Caco-2 (cell line): Measurements from ENCODE around the gene KCND3. TPM values are rescaled to one million over a fixed set of nuclear protein-coding genes. Genes with fewer than 3 reads are reported as not detected.
A peak's percentile ranks its signal among the peaks of the same experiment; 100 is the strongest.

Source experiments
- BruUV-seq: library from RNA; stranded (reverse); fragments of 400-500 nt; replicated peaks from 2 replicates; lab custom pipeline; 2021; lab: Mats Ljungman, UMichigan
- CTCF ChIA-PET: fragments of 300-600 bp; sonication (Branson Sonifier 250); formaldehyde crosslinking; loops from one replicate; lab custom pipeline; 2022; ENCODE audit warnings: antibody characterized with exemption; lab: Charles Lee
- POLR2A ChIA-PET: fragments of 300-600 bp; sonication (Branson Sonifier 250); formaldehyde crosslinking; loops from one replicate; lab custom pipeline; 2022; ENCODE audit warnings: antibody characterized with exemption; lab: Charles Lee
- DNase-seq, 2 experiments: peaks; one replicate each; pipeline versions ENCODE4 v3.0.0 to v3.0.0-alpha.2; 2020 to 2022
- H3K27me3 ChIP-seq: replicated peaks from 2 replicates; pipeline ENCODE4 v1.6.0; 2011; ENCODE audit warnings: low read length; ENCODE audit not compliant: control insufficient read depth, insufficient read depth
- H3K36me3 ChIP-seq: 2 replicates; pipeline ENCODE4 v1.5.1; 2011; ENCODE audit warnings: low read length; ENCODE audit not compliant: control insufficient read depth, insufficient read depth
- H3K4me1 ChIP-seq: fragments of 250-450 bp; sonication (Bioruptor Pico); 2 replicates; pipeline ENCODE4 v1.5.1; 2020; ENCODE audit warnings: mild to moderate bottlenecking
- H3K4me3 ChIP-seq: 2 replicates; pipeline ENCODE4 v1.5.1; 2011; ENCODE audit warnings: low read depth, mild to moderate bottlenecking, control low read depth, low read length
- H3K9me3 ChIP-seq: fragments of 250-450 bp; sonication (Bioruptor Pico); 2 replicates; pipeline ENCODE4 v1.5.1; 2020; ENCODE audit warnings: mild to moderate bottlenecking, moderate library complexity
- H3K27ac Mint-ChIP-seq: one replicate; pipeline ENCODE4 v1.8.0; 2022; ENCODE audit warnings: mixed read lengths; ENCODE audit not compliant: unreplicated experiment
- H3K27me3 Mint-ChIP-seq: one replicate; pipeline ENCODE4 v1.8.0; 2022; ENCODE audit warnings: mixed read lengths; ENCODE audit not compliant: insufficient read depth, unreplicated experiment
- H3K36me3 Mint-ChIP-seq: one replicate; pipeline ENCODE4 v1.8.0; 2022; ENCODE audit warnings: mild to moderate bottlenecking, mixed read lengths; ENCODE audit not compliant: insufficient read depth, unreplicated experiment
- H3K4me1 Mint-ChIP-seq: one replicate; pipeline ENCODE4 v1.8.0; 2022; ENCODE audit warnings: low read depth, mixed read lengths; ENCODE audit not compliant: unreplicated experiment
- H3K4me3 Mint-ChIP-seq: one replicate; pipeline ENCODE4 v1.8.0; 2022; ENCODE audit warnings: mild to moderate bottlenecking, moderate library complexity, mixed read lengths; ENCODE audit not compliant: unreplicated experiment
- H3K9me3 Mint-ChIP-seq: one replicate; pipeline ENCODE4 v1.8.0; 2022; ENCODE audit warnings: mixed read lengths; ENCODE audit not compliant: unreplicated experiment
- CTCF ChIP-seq, 2 experiments: fragments of 200-600 bp in 1 of 2; IDR thresholded peaks; 1 replicate in 1 of 2; 2 replicates in 1 of 2; pipeline versions ENCODE4 v1.5.1 to v1.8.0; 2011 to 2022; ENCODE audit warnings: antibody characterized with exemption in 1 of 2, control low read depth in 1 of 2, inconsistent platforms in 1 of 2, low read depth in 1 of 2, low read length in 1 of 2, mild to moderate bottlenecking in 1 of 2, moderate library complexity in 1 of 2; ENCODE audit not compliant: insufficient read depth in 1 of 2, severe bottlenecking in 1 of 2, unreplicated experiment in 1 of 2
- intact Hi-C: fragments of 100-400 bp; cut with micrococcal nuclease; formaldehyde crosslinking; loops from one replicate; pipeline ENCODE4 v1.10.0; 2022; ENCODE audit not compliant: unreplicated experiment
- total RNA-seq: library from RNA; stranded (reverse); gene quantifications from 2 replicates; pipeline ENCODE4 v1.2.3, GENCODE V29; 2022

The KCND3 gene
- total RNA-seq, 1 experiment from 2014 or later = 5.1 TPM

GRCh38 chr1:111886741-111887140 is 102.7 kb downstream of the KCND3 start:
- no peaks in the 10 kb centered on the region for H3K27me3 Mint-ChIP-seq
- ChIA-PET CTCF (no interaction called here), POLR2A (no interaction called here)
- no peak for DNase-seq
- H3K4me3 ChIP-seq = no peak overlapping the region
- peaks cover 18% of the 10 kb centered on the region for H3K4me1 Mint-ChIP-seq
- no peaks in the 10 kb centered on the region for H3K36me3 ChIP-seq
- H3K9me3 Mint-ChIP-seq = no peaks in the 10 kb centered on the region
- TF ChIP-seq CTCF (IDR thresholded peaks at IDR 0.05; ENCODE audit: insufficient read depth in 1 of 2, low read depth in 1 of 2, low read length in 1 of 2, severe bottlenecking in 1 of 2, unreplicated experiment in 1 of 2) = no peak
- H3K9me3 ChIP-seq = no peaks in the 10 kb centered on the region
- intact Hi-C loops = no loop called here
- no peaks in the 10 kb centered on the region for H3K27me3 ChIP-seq
- H3K4me3 Mint-ChIP-seq = no peak overlapping the region
- no TSS peak for BruUV-seq
- H3K4me1 ChIP-seq = peaks cover 24% of the 10 kb centered on the region
- H3K36me3 Mint-ChIP-seq = no peaks in the 10 kb centered on the region
- H3K27ac Mint-ChIP-seq = peak overlapping the region; percentile 69

DNA sequence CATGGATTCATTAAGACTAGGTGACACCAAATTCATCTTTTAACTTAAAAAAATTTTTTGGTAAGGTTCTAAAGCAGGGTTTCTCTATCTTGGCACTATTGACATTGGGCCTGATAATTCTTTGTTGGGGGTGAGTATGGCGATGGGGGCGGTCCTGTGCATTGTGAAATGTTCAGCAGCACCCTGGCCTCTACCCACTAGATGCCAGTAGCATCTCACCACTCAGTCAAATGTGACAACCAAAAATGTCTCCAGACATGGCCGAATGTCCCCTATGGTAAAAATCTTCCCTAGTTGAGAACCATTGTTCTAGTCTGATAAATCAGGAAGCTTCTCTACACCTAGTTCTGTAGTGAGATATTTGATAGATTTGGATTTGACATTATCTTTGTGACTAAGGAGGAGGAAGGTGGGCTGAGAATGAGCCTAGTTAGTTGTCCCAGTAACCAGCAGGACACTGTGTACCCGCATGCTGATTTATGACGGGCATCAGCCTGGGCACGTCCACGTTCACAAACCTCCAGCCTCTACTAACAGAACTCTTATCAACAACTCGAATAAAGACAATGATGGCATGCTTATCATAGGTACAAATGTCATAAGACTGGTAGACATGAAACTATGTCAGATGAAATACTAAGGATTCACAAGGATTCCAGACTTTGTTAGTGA is 104.6 kb downstream of the KCND3 start:
- H3K4me1 Mint-ChIP-seq = peaks cover 18% of the 10 kb centered on the region
- H3K27me3 Mint-ChIP-seq = no peaks in the 10 kb centered on the region
- no peak for DNase-seq
- no TSS peak for BruUV-seq
- no peaks in the 10 kb centered on the region for H3K9me3 ChIP-seq
- H3K36me3 ChIP-seq = no peaks in the 10 kb centered on the region
- no peaks in the 10 kb centered on the region for H3K9me3 Mint-ChIP-seq
- intact Hi-C loops = loop anchor here (5.0 kb wide), 1 partner anchor 107 kb away; no protein-coding TSS in a partner anchor
- no peak overlapping the region for H3K4me3 Mint-ChIP-seq
- CTCF ChIA-PET = no interaction called here
- no peaks in the 10 kb centered on the region for H3K27me3 ChIP-seq
- H3K4me3 ChIP-seq = no peak overlapping the region
- H3K36me3 Mint-ChIP-seq = no peaks in the 10 kb centered on the region
- POLR2A ChIA-PET = no interaction called here
- peaks cover 26% of the 10 kb centered on the region for H3K4me1 ChIP-seq
- TF ChIP-seq CTCF (IDR thresholded peaks at IDR 0.05; ENCODE audit: insufficient read depth in 1 of 2, low read depth in 1 of 2, low read length in 1 of 2, severe bottlenecking in 1 of 2, unreplicated experiment in 1 of 2) = no peak
- no peak overlapping the region for H3K27ac Mint-ChIP-seq

DNA sequence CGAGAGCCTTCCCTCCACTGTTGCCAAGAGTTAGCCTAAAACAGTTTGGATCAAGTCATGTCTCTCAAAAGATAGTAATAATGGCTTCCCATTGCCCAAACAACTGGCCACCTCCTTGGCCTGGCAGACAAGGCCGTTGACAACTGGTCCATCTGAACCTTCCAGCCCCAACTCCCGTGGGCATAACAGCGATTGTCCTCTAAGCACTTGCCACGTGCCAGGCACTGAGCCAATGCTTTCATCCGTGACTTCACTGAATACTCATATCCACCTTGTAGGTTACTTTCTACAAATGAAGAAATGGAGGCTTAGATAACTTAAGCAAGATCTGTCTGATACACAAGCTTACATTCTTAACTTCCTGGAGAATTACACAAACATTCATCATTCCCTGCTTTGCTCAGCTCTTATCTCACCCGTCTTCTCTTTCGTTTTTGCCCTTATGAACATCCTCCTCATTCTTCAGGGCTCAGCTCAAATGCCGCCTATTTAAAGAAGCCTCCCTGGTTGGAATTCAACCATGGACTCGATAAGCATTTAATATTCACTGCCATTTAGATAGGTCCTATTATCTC is 106.4 kb downstream of the KCND3 start:
- no peak for DNase-seq
- H3K4me1 ChIP-seq = peaks cover 24% of the 10 kb centered on the region
- H3K36me3 ChIP-seq = no peaks in the 10 kb centered on the region
- ChIA-PET POLR2A (no interaction called here), CTCF (no interaction called here)
- intact Hi-C loops = loop anchor here (5.0 kb wide), 1 partner anchor 109 kb away; no protein-coding TSS in a partner anchor
- peak overlapping the region; percentile 18 for H3K4me3 Mint-ChIP-seq
- no peaks in the 10 kb centered on the region for H3K27me3 Mint-ChIP-seq
- H3K9me3 ChIP-seq = no peaks in the 10 kb centered on the region
- peaks cover 14% of the 10 kb centered on the region for H3K4me1 Mint-ChIP-seq
- no TSS peak for BruUV-seq
- no peaks in the 10 kb centered on the region for H3K36me3 Mint-ChIP-seq
- TF ChIP-seq CTCF (IDR thresholded peaks at IDR 0.05; ENCODE audit: insufficient read depth in 1 of 2, low read depth in 1 of 2, low read length in 1 of 2, severe bottlenecking in 1 of 2, unreplicated experiment in 1 of 2) = no peak
- H3K9me3 Mint-ChIP-seq = no peaks in the 10 kb centered on the region
- H3K4me3 ChIP-seq = no peak overlapping the region
- no peak overlapping the region for H3K27ac Mint-ChIP-seq
- H3K27me3 ChIP-seq = no peaks in the 10 kb centered on the region
